IMR-90 (cell line): Measurements from ENCODE around the gene BIRC5. TPM values are rescaled to one million over a fixed set of nuclear protein-coding genes. Genes with fewer than 3 reads are reported as not detected.
A peak's percentile ranks its signal among the peaks of the same experiment; 100 is the strongest.

Source experiments
- ATAC-seq: fragments of 200-7000 bp; cut with Tn5 transposase; 2 replicates; pipeline ENCODE4 v1.9.1; 2020; ENCODE audit warnings: low read depth, mild to moderate bottlenecking, moderate library complexity
- BruUV-seq: library from RNA; stranded (reverse); fragments of 400-500 nt; replicated peaks from 2 replicates; lab custom pipeline; 2021; lab: Mats Ljungman, UMichigan
- CTCF ChIA-PET: fragments of 300-600 bp; formaldehyde crosslinking; extraction: SDS; loops from one replicate; lab custom pipeline; 2021; ENCODE audit warnings: antibody characterized with exemption; lab: Yijun Ruan, JAX
- POLR2A ChIA-PET: fragments of 300-600 bp; sonication (Branson Sonifier 250); formaldehyde crosslinking; loops from one replicate; lab custom pipeline; 2022; ENCODE audit warnings: antibody characterized with exemption; ENCODE audit not compliant: unreplicated experiment; lab: Charles Lee
- DNase-seq: peaks from one replicate; pipeline ENCODE4 v3.0.0; 2013
- H2AFZ ChIP-seq: replicated peaks from 2 replicates; pipeline ENCODE3; 2013; ENCODE audit warnings: low read length, mild to moderate bottlenecking; ENCODE audit not compliant: poor library complexity
- H2AK5ac ChIP-seq: 2 replicates; pipeline ENCODE4 v1.6.1; 2013; ENCODE audit warnings: low read depth, low read length, inconsistent platforms
- H2AK9ac ChIP-seq: replicated peaks from 2 replicates; pipeline ENCODE3; 2013; ENCODE audit warnings: mild to moderate bottlenecking, low read depth, low read length, moderate library complexity; ENCODE audit not compliant: poor library complexity
- H2BK120ac ChIP-seq: 2 replicates; pipeline ENCODE4 v1.6.1; 2013; ENCODE audit warnings: low read depth, low read length, inconsistent platforms
- H2BK15ac ChIP-seq: 3 replicates; pipeline ENCODE4 v1.6.1; 2013; ENCODE audit warnings: low read depth, low read length, inconsistent platforms
- H2BK20ac ChIP-seq: 2 replicates; pipeline ENCODE4 v1.6.1; 2013; ENCODE audit warnings: low read depth, mild to moderate bottlenecking, inconsistent platforms, low read length, moderate library complexity
- H2BK5ac ChIP-seq: 2 replicates; pipeline ENCODE4 v1.6.1; 2013; ENCODE audit warnings: mild to moderate bottlenecking, low read depth, low read length, inconsistent platforms; ENCODE audit not compliant: poor library complexity, severe bottlenecking
- H3K14ac ChIP-seq: replicated peaks from 2 replicates; pipeline ENCODE4 v1.6.1; 2013; ENCODE audit warnings: low read depth, low read length, inconsistent platforms
- H3K18ac ChIP-seq: 2 replicates; pipeline ENCODE4 v1.6.1; 2013; ENCODE audit warnings: low read depth, low read length, control low read depth
- H3K23ac ChIP-seq: 2 replicates; pipeline ENCODE4 v1.6.1; 2013; ENCODE audit warnings: low read depth, low read length, inconsistent platforms
- H3K27ac ChIP-seq: 2 replicates; pipeline ENCODE4 v1.5.1; 2013; ENCODE audit warnings: mild to moderate bottlenecking, control low read depth, low read length; ENCODE audit not compliant: insufficient read depth
- H3K27me3 ChIP-seq: 2 replicates; pipeline ENCODE4 v1.6.1; 2013; ENCODE audit warnings: low read length; ENCODE audit not compliant: control insufficient read depth, insufficient read depth
- H3K36me3 ChIP-seq: 2 replicates; pipeline ENCODE4 v1.6.1; 2013; ENCODE audit warnings: low read length, mixed read lengths; ENCODE audit not compliant: control insufficient read depth, insufficient read depth
- H3K4ac ChIP-seq: 2 replicates; pipeline ENCODE4 v1.6.1; 2013; ENCODE audit warnings: low read depth, low read length, inconsistent platforms
- H3K4me1 ChIP-seq: 2 replicates; pipeline ENCODE4 v1.6.1; 2013; ENCODE audit warnings: low read length, mixed read lengths; ENCODE audit not compliant: control insufficient read depth, insufficient read depth
- H3K4me2 ChIP-seq: 2 replicates; pipeline ENCODE4 v1.6.1; 2013; ENCODE audit warnings: low read depth, mild to moderate bottlenecking, control low read depth, low read length, moderate library complexity
- H3K4me3 ChIP-seq: 2 replicates; pipeline ENCODE4 v1.5.1; 2013; ENCODE audit warnings: low read depth, mild to moderate bottlenecking, control low read depth, low read length, moderate library complexity; ENCODE audit not compliant: insufficient read depth
- H3K56ac ChIP-seq: 2 replicates; pipeline ENCODE4 v1.6.1; 2013; ENCODE audit warnings: low read length, inconsistent platforms; ENCODE audit not compliant: insufficient read depth; ENCODE audit errors: extremely low read depth
- H3K79me1 ChIP-seq, 2 experiments: 2 replicates each; pipeline ENCODE4 v1.6.1; 2013; ENCODE audit warnings: low read length in 2 of 2, inconsistent platforms in 1 of 2, low read depth in 1 of 2
- H3K9ac ChIP-seq: 2 replicates; pipeline ENCODE4 v1.6.1; 2013; ENCODE audit warnings: low read depth, low read length, control low read depth
- H3K9me1 ChIP-seq: 2 replicates; pipeline ENCODE4 v1.6.1; 2013; ENCODE audit warnings: low read length, inconsistent platforms; ENCODE audit not compliant: insufficient read depth
- H3K9me3 ChIP-seq: 2 replicates; pipeline ENCODE4 v1.6.1; 2013; ENCODE audit warnings: low read length; ENCODE audit not compliant: control insufficient read depth, insufficient read depth
- H4K20me1 ChIP-seq: 2 replicates; pipeline ENCODE4 v1.6.1; 2013; ENCODE audit warnings: low read length, inconsistent platforms; ENCODE audit not compliant: insufficient read depth
- H4K5ac ChIP-seq: 2 replicates; pipeline ENCODE4 v1.6.1; 2013; ENCODE audit warnings: mild to moderate bottlenecking, low read depth, low read length, control low read depth
- H4K8ac ChIP-seq, 2 experiments: 2 replicates each; pipeline ENCODE4 v1.6.1; 2013; ENCODE audit warnings: low read depth in 2 of 2, low read length in 2 of 2, control low read depth in 1 of 2, inconsistent platforms in 1 of 2
- H4K91ac ChIP-seq: 2 replicates; pipeline ENCODE4 v1.6.1; 2013; ENCODE audit warnings: low read depth, low read length, inconsistent platforms; ENCODE audit not compliant: insufficient read depth
- CEBPB ChIP-seq: IDR thresholded peaks from 2 replicates; pipeline ENCODE4 v1.6.1; 2012; ENCODE audit warnings: low read depth, low read length, improper control_type of control experiment
- CTCF ChIP-seq: conservative IDR thresholded peaks from 2 replicates; pipeline ENCODE4 v1.5.1; 2012; ENCODE audit warnings: mild to moderate bottlenecking, low read depth, low read length, improper control_type of control experiment
- MAFK ChIP-seq: IDR thresholded peaks from 2 replicates; pipeline ENCODE4 v1.6.1; 2012; ENCODE audit warnings: low read depth, low read length, improper control_type of control experiment
- MXI1 ChIP-seq: IDR thresholded peaks from 2 replicates; pipeline ENCODE4 v1.6.1; 2012; ENCODE audit warnings: low read depth, mild to moderate bottlenecking, low read length, moderate library complexity, borderline replicate concordance
- POLR2A ChIP-seq: IDR thresholded peaks from 2 replicates; pipeline ENCODE4 v1.6.1; 2012; ENCODE audit warnings: mild to moderate bottlenecking, low read depth, low read length
- RAD21 ChIP-seq: IDR thresholded peaks from 2 replicates; pipeline ENCODE4 v1.6.1; 2012; ENCODE audit warnings: low read length, improper control_type of control experiment
- RFX5 ChIP-seq: IDR thresholded peaks from 2 replicates; pipeline ENCODE4 v1.8.0; 2012; ENCODE audit warnings: low read depth, mild to moderate bottlenecking, low read length, moderate library complexity
- SMC3 ChIP-seq: fragments of 150-350 bp; IDR thresholded peaks from 2 replicates; pipeline ENCODE4 v1.6.1; 2016; ENCODE audit warnings: low read depth, mild to moderate bottlenecking, antibody characterized with exemption, low read length, moderate library complexity
- WGBS, 2 experiments: methylation state at CpG; one replicate each; pipeline versions ENCODE4 v1.1.5 to v1.1.7; 2013; ENCODE audit warnings: missing lambda C conversion rate in 2 of 2; ENCODE audit not compliant: insufficient read length in 1 of 2; ENCODE audit errors: extremely low coverage in 2 of 2; 5-methylcytosine and 5-hydroxymethylcytosine counted together
- dilution Hi-C: fragments of 300-500 bp; cut with HindIII; formaldehyde crosslinking; loops from one replicate; pipeline ENCODE4 v1.14.3; 2018; ENCODE audit warnings: low sequenced_read_pairs; ENCODE audit not compliant: unreplicated experiment
- in situ Hi-C: fragments of 300-500 bp; cut with MboI; formaldehyde crosslinking; loops from 3 replicates; pipeline ENCODE4 v1.14.3; 2019; ENCODE audit warnings: low sequenced_read_pairs, inconsistent platforms, mixed read lengths
- intact Hi-C: fragments of 100-400 bp; cut with micrococcal nuclease; formaldehyde crosslinking; loops from 2 replicates; pipeline ENCODE4 v1.10.0; 2022
- polyA plus RNA-seq, 3 experiments: library from polyadenylated mRNA; depleted of rRNA; stranded (reverse); fragments of >200 nt; gene quantifications; 2 replicates each; pipeline ENCODE4 v1.2.3, GENCODE V29; 2012; ENCODE audit warnings: low replicate concordance in 1 of 3
- total RNA-seq: library from RNA; depleted of rRNA; stranded (reverse); fragments of >200 nt; gene quantifications from 2 replicates; pipeline ENCODE4 v1.2.3, GENCODE V29; 2012
- TF ChIP-seq, protein P1 (sequence below): fragments of 150-350 bp; IDR thresholded peaks from 2 replicates; pipeline ENCODE4 v1.6.1; 2016; ENCODE audit warnings: low read depth, mild to moderate bottlenecking, low read length, moderate library complexity, borderline replicate concordance

Gene BIRC5
- total and polyA plus RNA-seq, 2 of the 4 experiments (the other 2 are of a cell fraction): 16.6 to 52.7 TPM

GRCh38 chr17:78251773-78252103 lies 37.7 kb downstream of the BIRC5 start (continued):
- no peak for TF ChIP-seq CTCF
- TF ChIP-seq SMC3: no peak
- TF ChIP-seq POLR2A: no peak

GRCh38 chr17:78252111-78252634 lies 38.1 kb downstream of the BIRC5 start:
- ATAC-seq (no peak), DNase-seq (no peak)
- H3K4me2 ChIP-seq: no peak overlapping the region
- H3K9ac ChIP-seq: no peak overlapping the region
- H3K23ac ChIP-seq: no peak overlapping the region
- H3K27me3 ChIP-seq: peaks cover 3% of the 10 kb centered on the region; the same call in 1 of the 2 replicates
- BruUV-seq: no TSS peak
- H2BK120ac ChIP-seq: no peak overlapping the region
- H2BK15ac ChIP-seq: no peak overlapping the region
- no peak overlapping the region for H3K18ac ChIP-seq
- ChIA-PET CTCF (interaction anchor here (1.5 kb wide), 1 partner anchor 456 kb away, joined by 5 read pairs; no protein-coding TSS in a partner anchor), POLR2A (no interaction called here)
- intact Hi-C loops: loop anchor here (10.0 kb wide), 1 partner anchor 453 kb away; no protein-coding TSS in a partner anchor
- H2BK20ac ChIP-seq: no peak overlapping the region
- no peak overlapping the region for H4K5ac ChIP-seq
- no peaks in the 10 kb centered on the region for H3K36me3 ChIP-seq
- no peak overlapping the region for H3K27ac ChIP-seq
- TF ChIP-seq RFX5 (no peak), CEBPB (no peak), MXI1 (no peak), RAD21 (no peak), POLR2A (no peak), MAFK (no peak), SMC3 (no peak)
- TF ChIP-seq, protein P1, sequence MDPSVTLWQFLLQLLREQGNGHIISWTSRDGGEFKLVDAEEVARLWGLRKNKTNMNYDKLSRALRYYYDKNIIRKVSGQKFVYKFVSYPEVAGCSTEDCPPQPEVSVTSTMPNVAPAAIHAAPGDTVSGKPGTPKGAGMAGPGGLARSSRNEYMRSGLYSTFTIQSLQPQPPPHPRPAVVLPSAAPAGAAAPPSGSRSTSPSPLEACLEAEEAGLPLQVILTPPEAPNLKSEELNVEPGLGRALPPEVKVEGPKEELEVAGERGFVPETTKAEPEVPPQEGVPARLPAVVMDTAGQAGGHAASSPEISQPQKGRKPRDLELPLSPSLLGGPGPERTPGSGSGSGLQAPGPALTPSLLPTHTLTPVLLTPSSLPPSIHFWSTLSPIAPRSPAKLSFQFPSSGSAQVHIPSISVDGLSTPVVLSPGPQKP: no peak
- H3K14ac ChIP-seq: no peak overlapping the region
- peaks cover 6% of the 10 kb centered on the region for H3K4me1 ChIP-seq
- dilution Hi-C loops: no loop called here
- no peak overlapping the region for H2BK5ac ChIP-seq
- no peak overlapping the region for H3K4me3 ChIP-seq
- peaks cover 0 to 4% of the 10 kb centered on the region in 2 experiments; a peak in 1 of 4 replicates for H3K79me1 ChIP-seq
- 0 out of 2 replicates have a peak, but pooled peaks cover 6% of the 10 kb centered on the region for H3K9me1 ChIP-seq
- H4K91ac ChIP-seq: no peak overlapping the region
- no peak overlapping the region for H4K8ac ChIP-seq
- H3K56ac ChIP-seq: no peak overlapping the region
- H2AK5ac ChIP-seq: no peak overlapping the region
- WGBS, 2 experiments: 92% methylated on average over 7 of the region's 12 CpGs; no CpG with 5 or more reads in 1 of the 2 experiments
- H3K9me3 ChIP-seq: no peaks in the 10 kb centered on the region
- H4K20me1 ChIP-seq: no peaks in the 10 kb centered on the region
- H2AK9ac ChIP-seq: peak overlapping the region; percentile 42
- in situ Hi-C loops: no loop called here
- no peak overlapping the region for H3K4ac ChIP-seq
- no peak overlapping the region for H2AFZ ChIP-seq
